Neutrophil (primary cell): Measurements from ENCODE around the gene UNC13C.

Source experiments
- H3K27ac ChIP-seq: fragments of 200-600 bp; sonication (generic); 2 replicates; pipeline ENCODE4 v1.5.1; 2016; ENCODE audit warnings: mild to moderate bottlenecking, moderate library complexity
- H3K27me3 ChIP-seq: fragments of 200-600 bp; sonication (generic); 2 replicates; pipeline ENCODE4 v1.6.0; 2016; ENCODE audit warnings: mild to moderate bottlenecking
- H3K36me3 ChIP-seq: fragments of 200-600 bp; sonication (generic); 2 replicates; pipeline ENCODE4 v1.5.1; 2017
- H3K4me1 ChIP-seq, 2 experiments: fragments of 200-600 bp in 1 of 2; sonication (generic) in 1 of 2; 1 replicate in 1 of 2; 2 replicates in 1 of 2; pipeline versions ENCODE4 v1.5.1 to v1.6.1; 2013 to 2016; ENCODE audit warnings: low read depth in 1 of 2, low read length in 1 of 2, mild to moderate bottlenecking in 1 of 2, moderate library complexity in 1 of 2; ENCODE audit not compliant: control insufficient read depth in 1 of 2, insufficient read depth in 1 of 2
- H3K4me3 ChIP-seq, 2 experiments: fragments of 200-600 bp in 1 of 2; sonication (generic) in 1 of 2; 1 replicate in 1 of 2; 2 replicates in 1 of 2; pipeline ENCODE4 v1.5.1; 2013 to 2016; ENCODE audit warnings: low read depth in 1 of 2, low read length in 1 of 2, mild to moderate bottlenecking in 1 of 2, moderate library complexity in 1 of 2
- H3K9me3 ChIP-seq: fragments of 200-600 bp; sonication (generic); 2 replicates; pipeline ENCODE4 v1.5.1; 2016
- TF ChIP-seq, protein P1 (sequence below): fragments of 200-600 bp; sonication (generic); IDR thresholded peaks from 2 replicates; pipeline ENCODE4 v1.5.1; 2016; ENCODE audit warnings: antibody characterized with exemption

UNC13C gene

DNA sequence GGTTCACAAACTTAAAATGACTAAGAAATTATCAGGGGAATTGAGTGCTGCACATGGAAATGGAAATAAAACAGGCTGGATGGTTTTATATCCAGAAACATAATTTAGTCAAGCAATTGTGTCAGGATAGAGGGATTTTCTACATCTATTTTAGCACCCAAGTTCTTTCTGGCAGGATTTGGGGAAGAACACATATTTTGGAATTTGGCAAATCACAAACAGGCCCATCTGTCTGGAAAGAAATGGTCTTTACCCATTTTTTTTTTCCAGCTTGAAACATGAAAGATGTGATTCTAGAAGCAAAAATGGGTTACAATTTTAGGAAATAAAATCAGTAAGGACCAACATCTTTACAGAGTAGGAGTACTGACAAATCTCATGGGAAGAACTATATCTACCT, 14.4 kb upstream of the UNC13C start:
- H3K36me3 ChIP-seq, result no peaks in the 10 kb centered on the region
- H3K27ac ChIP-seq, result no peak overlapping the region
- H3K4me1 ChIP-seq, result no peaks in the 10 kb centered on the region
- H3K27me3 ChIP-seq, result peaks cover 4% of the 10 kb centered on the region
- H3K4me3 ChIP-seq, result no peak overlapping the region
- TF ChIP-seq, protein P1, sequence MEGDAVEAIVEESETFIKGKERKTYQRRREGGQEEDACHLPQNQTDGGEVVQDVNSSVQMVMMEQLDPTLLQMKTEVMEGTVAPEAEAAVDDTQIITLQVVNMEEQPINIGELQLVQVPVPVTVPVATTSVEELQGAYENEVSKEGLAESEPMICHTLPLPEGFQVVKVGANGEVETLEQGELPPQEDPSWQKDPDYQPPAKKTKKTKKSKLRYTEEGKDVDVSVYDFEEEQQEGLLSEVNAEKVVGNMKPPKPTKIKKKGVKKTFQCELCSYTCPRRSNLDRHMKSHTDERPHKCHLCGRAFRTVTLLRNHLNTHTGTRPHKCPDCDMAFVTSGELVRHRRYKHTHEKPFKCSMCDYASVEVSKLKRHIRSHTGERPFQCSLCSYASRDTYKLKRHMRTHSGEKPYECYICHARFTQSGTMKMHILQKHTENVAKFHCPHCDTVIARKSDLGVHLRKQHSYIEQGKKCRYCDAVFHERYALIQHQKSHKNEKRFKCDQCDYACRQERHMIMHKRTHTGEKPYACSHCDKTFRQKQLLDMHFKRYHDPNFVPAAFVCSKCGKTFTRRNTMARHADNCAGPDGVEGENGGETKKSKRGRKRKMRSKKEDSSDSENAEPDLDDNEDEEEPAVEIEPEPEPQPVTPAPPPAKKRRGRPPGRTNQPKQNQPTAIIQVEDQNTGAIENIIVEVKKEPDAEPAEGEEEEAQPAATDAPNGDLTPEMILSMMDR, result no peak
- no peaks in the 10 kb centered on the region for H3K9me3 ChIP-seq

DNA sequence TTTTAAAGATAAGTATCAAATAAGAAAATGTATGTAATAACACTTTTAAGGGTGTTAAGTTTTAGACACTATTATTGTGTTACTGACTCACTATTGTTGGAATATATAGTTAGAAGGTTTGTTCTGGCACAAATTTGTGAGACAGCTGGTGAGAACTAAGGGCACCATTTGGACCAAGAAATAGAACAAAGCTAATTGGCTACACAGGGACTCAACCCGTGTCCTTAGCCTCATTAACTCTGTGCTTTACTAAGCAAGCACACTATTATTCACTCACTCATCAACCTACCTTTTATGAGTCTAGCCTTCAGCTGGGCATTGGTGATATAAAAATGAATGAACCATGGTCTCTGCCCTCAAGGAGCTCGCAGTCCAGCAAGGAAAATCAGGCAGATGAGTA, 4.1 kb upstream of the UNC13C start:
- no peaks in the 10 kb centered on the region for H3K36me3 ChIP-seq
- no peaks in the 10 kb centered on the region for H3K4me1 ChIP-seq
- no peak overlapping the region for H3K4me3 ChIP-seq
- H3K27me3 ChIP-seq, result peaks cover 28% of the 10 kb centered on the region
- no peaks in the 10 kb centered on the region for H3K9me3 ChIP-seq
- no peak overlapping the region for H3K27ac ChIP-seq
- TF ChIP-seq, protein P1, result no peak

DNA sequence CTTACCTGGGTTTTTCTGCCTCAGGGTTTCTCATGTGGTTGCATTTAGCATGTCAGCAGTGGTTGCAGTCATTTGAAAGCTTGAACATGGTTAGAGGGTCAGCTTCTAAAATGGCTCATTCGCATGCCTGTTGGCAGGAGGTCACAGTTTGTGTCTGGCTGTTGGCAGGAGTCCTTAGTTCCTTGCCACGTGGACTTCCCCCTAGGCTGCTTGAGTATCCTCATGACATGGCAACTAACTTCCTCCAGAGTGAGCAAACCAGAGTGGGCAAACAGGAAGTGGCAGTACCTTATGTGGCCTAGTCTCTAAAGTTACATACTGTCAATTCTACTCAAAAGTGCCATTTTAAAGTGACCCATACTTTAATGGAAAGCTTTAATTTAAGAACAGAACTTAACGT, 3.4 kb upstream of the UNC13C start:
- Histone ChIP-seq H3K9me3 (no peaks in the 10 kb centered on the region), H3K36me3 (no peaks in the 10 kb centered on the region), H3K27me3 (peaks cover 35% of the 10 kb centered on the region), H3K27ac (no peak overlapping the region), H3K4me3 (no peak overlapping the region), H3K4me1 (no peaks in the 10 kb centered on the region)
- TF ChIP-seq, protein P1, result no peak

DNA sequence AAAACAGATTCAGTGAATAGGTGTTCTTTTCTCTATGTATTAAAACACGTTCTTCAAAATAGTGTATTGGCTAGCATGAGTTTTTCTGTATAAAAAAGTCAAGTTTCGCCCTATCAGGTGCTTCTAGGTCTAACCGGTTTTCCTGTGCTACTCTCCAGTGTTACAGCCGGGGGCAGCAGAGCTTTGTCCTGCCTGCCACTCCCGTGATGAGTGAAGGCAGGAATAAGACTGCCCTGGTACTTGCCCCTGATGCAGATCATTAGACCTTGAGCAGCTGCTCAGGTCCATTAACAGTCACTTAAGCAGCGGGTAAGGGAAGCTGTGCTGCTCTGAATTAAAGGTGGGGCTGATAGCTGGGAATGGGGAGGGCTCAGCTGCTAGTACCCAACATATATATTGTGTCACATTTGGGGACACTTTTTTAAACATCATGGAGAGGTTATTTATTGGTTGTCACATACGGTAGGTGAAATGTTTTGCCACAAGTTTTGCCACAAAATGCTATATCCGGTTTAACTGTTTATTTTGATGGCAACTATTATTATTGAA, 1.3 kb upstream of the UNC13C start:
- H3K9me3 ChIP-seq, result no peaks in the 10 kb centered on the region
- no peak overlapping the region for H3K27ac ChIP-seq
- H3K4me3 ChIP-seq, result no peak overlapping the region
- TF ChIP-seq, protein P1, result no peak
- peaks cover 47% of the 10 kb centered on the region for H3K27me3 ChIP-seq
- H3K36me3 ChIP-seq, result no peaks in the 10 kb centered on the region
- H3K4me1 ChIP-seq, result no peaks in the 10 kb centered on the region

DNA sequence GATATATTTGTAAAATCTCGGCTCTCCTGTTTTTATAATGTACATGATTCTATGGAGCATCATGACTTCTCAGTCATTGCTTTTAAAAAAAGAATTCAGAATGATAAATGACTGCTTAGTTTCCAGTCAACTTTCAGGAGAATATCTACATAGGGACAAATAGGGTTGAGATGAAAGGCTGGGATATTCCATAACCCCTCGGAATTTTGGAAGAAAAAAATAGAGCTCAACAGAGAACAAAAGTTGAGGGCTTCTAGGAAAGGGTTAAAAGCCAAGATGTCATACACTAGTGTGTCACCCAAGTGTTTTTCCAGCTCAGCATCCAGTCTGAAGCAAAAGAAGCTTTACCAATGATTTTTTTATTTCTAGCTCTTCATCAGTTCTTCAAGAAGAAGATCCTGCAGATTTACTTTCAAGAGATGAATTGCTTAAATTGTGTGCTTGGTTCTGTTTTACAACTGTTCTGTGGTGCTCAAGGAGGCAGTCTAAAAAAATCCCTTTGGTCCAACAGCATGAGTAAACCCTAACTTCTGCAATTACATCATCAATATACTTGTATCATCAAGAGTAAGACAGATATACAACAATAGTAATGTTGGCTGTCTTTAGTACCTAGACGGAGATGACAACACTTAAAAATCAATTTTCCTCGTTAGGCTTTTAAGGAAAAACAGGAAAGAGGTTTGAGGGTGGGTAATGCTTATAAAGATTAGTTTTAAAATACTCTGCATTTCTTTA, 979 bp downstream of the UNC13C start:
- no peak overlapping the region for H3K4me3 ChIP-seq
- peaks cover 54% of the 10 kb centered on the region for H3K27me3 ChIP-seq
- TF ChIP-seq, protein P1, result no peak
- no peaks in the 10 kb centered on the region for H3K36me3 ChIP-seq
- H3K27ac ChIP-seq, result no peak overlapping the region
- H3K9me3 ChIP-seq, result no peaks in the 10 kb centered on the region
- H3K4me1 ChIP-seq, result no peaks in the 10 kb centered on the region
